GM18517 (cell line): ENCODE data around the gene DNAI2.

Experiments used
- ATAC-seq: cut with Tn5 transposase; IDR thresholded peaks from one replicate; pipeline ENCODE4 v1.9.1; 2021; ENCODE audit warnings: mild to moderate bottlenecking, moderate library complexity; ENCODE audit not compliant: unreplicated experiment

DNAI2 gene

GRCh38 chr17:74357466-74357809 is 83.4 kb downstream of the DNAI2 start:
- ATAC-seq: no peak

- no peak for ATAC-seq
Observed at GRCh38 chr17:74358697-74359096, 84.7 kb downstream of the DNAI2 start.

GRCh38 chr17:74359916-74360315 is 85.9 kb downstream of the DNAI2 start:
- no peak for ATAC-seq

GRCh38 chr17:74360899-74361229 is 86.8 kb downstream of the DNAI2 start:
- no peak for ATAC-seq

- no peak for ATAC-seq
Observed at GRCh38 chr17:74361230-74362068, 87.4 kb downstream of the DNAI2 start, which contains the start of gene BTBD17. Gene BTBD17 (minus strand): TSS chr17:74361868. CDS start chr17:74361819, 49 bp downstream.

- no peak for ATAC-seq
Observed at GRCh38 chr17:74362069-74362405, 88.0 kb downstream of the DNAI2 start.

GRCh38 chr17:74362810-74363498 is 88.9 kb downstream of the DNAI2 start:
- ATAC-seq: no peak
